SIG-M5 treated with dmso at 0.1 percent for 504 hours (cell line): ENCODE measurements around the gene SIRPB1.
A peak's percentile ranks its signal among the peaks of the same experiment; 100 is the strongest.
"Not testable (repeated sequence)": the region's sequence is repeated elsewhere in the genome, so short reads cannot be mapped to it uniquely, and the experiment has no call there.

Source experiments
- DNase-seq: peaks from one replicate; lab custom pipeline; 2025; ENCODE audit not compliant: unreplicated experiment; lab: John Stamatoyannopoulos, UW

SIRPB1 gene

DNA sequence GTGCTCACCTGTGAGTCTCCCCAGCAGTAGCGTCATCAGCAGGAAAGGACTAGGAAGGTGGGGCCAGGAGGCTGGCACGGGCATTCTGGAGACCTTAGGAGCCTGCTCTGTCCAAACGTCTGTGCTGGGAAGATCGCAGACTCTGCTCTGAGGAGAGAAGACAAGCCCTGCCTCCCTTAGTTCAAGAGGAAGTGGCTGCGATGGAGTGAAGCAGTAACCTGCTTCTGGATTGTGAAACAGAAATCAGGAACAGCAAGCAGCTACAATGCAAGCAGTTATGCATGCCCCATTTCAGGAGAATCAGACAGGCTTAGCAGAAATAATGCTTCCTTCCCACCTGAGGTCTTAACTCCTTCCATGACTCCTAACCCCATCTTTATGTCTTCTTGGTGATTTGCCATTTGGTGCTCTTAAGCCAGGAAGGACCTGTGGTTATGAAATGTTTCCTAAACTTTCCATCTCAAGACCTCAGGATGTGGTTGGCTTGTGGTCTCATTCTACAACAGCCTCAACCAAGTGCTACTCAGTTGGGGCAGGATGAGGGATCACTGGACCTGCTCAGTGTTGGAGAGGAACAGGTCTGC lies at the start of gene SIRPB1:
Gene SIRPB1, minus strand, starts transcription at position 149 of the 584 bp plus-strand sequence. Its CDS starts 65 bp downstream, at position 84.
- DNase-seq: peak; percentile 98

DNA sequence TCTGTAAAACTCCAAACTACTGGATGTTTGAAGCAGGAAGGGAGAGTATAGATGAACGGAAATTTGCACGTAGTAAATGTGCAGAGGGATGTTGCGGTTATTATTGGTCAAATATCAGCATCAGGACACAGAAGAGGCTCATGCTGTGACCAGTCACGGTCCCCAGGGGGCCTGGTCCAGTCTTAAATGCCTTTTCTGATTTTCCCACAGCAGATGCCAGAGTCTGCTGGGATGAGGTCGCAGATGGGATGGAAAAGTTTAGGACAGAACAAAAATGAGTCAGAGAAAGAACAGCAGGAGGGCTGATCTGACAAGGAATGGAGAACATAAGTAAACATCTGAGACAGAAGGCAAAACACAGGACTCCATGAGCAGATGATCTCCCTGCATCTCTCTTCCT lies 49.5 kb upstream of the SIRPB1 start:
- no peak for DNase-seq

DNA sequence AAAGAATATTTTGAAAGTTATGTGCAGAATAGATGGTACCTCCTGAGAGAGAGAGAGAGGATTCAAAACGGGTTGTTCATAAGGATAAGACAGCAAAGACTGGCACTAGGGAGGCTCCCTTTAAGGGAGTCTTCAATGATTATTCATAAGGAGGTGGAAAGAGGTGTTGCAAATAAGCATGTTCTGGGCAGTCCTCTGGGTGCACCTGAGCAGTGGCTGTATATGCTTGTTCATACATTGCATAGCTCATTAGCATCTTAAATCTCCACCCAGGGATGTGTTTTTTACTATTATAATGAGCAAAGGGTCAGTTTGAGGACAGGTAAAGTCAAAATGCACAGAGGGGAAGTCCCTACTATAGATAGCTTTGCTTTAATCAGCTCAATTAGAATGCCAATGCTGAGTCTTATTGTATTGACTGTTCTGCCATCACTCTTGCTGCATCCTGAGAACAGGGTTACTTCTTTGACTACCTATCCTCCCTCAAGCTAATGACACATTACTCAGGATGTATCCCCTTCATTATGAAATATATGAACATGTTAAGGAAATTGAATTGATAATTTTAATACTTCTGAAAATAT lies 47.8 kb upstream of the SIRPB1 start:
- no peak for DNase-seq

DNA sequence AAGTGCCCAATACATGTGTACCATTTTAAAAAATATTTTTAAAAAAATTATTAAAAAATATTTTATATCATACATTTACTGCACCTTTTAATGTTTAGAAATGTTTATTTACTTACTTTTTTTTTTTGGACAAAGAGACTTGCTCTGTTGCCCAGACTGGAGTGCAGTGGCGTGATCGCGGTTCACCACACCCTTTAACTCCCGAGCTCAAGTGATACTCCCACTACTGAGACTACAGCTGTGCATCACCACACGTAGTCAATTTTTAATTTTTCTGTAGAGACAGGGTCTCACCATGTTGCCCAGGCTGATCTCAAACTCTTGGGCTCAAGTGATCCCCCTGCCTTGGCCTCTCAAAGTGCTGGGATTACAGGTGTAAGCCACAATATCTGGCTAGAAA lies 47.0 kb upstream of the SIRPB1 start:
- no peak for DNase-seq

GRCh38 chr20:1665345-1665744 lies 45.5 kb upstream of the SIRPB1 start:
- no peak for DNase-seq

GRCh38 chr20:1664911-1665310 lies 45.1 kb upstream of the SIRPB1 start:
- no peak for DNase-seq

DNA sequence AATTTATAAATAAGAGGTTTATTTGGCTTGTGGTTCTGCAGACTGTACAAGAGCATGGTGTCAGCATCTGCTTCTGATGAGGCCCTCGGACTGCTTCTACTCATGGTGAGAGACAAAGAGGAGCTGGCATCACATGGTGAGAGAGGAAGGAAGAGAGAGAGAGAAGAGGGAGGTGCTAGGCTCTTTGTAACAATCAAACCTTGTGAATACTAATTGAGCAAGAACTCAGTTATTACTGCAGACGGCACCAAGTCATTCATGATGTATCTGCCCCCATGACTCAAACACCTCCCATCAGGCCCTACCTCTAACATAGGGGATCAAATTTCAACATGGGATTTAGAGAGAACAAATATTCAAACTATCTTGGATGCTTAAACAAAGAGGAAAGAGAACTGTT lies 44.1 kb upstream of the SIRPB1 start:
- peak; percentile 39 for DNase-seq

DNA sequence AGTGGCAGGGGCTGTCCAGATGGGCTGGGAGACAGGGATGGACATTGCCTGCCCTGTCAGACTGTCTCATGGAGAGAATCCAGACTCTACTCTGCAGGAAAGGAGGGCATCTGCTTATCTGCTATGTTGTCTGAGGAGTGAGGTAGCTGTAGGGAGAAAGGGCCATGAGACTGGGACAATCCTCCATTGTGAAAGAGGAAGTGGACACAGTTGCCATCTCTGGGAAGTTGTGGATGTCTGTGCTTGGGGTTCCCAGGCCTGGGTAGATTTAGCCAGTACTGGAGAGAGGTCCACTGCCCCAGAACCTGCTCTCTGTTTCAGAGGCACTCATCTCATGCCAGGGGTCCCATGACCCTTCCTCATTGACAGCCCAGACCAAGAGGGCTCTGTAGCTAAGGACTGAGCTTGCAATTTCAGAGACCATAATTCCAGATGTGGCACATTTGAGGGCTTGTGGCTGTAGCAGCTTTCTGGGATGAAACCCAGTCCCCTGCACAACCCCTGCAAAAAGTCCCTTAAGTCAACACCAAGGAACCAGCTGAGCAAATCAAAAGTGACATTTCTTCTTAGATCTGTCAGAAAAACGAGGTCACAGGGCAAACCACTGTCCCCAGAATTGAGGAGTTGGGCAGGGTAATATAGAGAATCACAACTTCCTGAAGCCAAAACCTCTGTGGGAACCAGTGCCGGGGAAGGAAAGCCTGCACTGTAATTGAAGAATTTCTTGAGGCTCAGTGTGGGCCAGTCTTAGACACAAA lies 41.9 kb upstream of the SIRPB1 start:
- DNase-seq: no peak

DNA sequence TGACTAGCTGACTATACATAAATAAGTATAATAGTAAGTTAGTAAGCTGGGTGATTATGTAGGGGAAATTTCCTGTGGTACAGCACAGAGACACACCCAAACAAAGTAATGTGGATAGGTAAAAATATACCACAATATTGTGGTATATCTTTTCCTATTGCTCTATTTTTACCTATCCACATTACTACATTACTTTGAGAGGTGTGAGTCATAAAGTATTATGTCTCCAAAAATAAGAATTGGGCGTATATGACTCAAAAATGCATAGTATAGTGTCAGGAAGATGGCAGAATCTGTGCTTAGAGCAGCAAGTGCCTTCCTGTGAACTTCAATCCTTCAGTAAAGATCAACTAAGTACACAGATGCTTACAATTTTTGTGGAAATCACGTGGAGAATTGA lies 40.4 kb upstream of the SIRPB1 start:
- no peak for DNase-seq

DNA sequence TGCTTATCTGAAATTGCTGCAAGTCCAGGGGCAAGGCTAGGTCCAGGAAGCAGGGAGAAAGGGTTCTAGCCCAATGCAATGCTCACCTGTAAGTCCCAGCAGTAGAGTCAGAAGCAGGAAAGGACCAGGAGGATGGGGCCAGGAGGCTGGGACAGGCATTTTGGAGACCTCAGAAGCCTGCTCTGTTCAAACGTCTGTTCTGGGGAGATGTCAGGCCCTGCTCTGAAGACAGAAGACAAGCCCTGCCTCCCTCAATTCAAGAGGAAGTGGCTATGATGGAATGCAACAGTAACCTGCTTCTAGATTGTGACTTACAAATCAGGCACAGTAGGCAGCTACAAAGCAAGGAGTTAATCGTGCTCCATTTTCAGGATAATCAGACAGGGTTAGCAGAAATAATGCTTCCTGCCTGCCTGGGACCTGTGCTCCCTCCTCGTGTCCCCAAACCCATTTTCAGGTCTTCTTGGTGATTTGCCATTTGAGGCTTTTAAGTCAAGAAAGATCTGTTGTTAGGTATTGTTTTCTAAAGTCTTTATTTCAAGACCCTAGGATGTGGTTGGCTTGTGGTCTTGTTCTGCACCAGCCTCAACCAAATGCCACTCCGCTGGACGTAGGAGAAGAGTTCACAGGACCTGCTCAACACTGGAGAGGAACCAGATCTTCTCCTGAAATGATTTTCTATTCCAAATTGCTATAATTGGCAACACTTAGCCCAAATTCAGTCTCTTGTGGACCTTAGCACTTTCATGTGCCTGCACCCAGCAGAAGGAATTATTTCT lies 37.9 kb upstream of the SIRPB1 start, which contains the start of gene SIRPG:
Gene SIRPG, minus strand, starts transcription at position 224 of the 779 bp plus-strand sequence. Its CDS starts 65 bp downstream, at position 159.
- DNase-seq: no peak

DNA sequence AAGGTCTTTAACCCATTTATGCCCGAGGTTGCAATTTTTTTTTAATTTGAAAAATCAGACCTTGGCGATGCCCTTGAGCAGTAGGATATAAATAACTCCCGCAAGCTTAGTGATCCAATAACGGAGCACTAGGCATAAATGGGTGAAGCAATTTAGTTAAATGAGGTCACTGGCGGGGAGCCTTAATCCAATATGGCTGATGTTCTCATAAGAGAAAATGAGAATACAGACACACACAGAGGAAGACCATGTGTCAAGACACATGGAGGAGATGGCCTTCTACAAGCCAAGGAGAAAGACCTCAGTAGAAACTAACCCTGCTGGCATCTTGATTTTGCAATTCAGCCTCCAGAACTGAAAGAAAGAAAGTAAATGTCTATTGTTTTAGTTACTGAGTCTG lies 37.0 kb upstream of the SIRPB1 start:
- no peak for DNase-seq

DNA sequence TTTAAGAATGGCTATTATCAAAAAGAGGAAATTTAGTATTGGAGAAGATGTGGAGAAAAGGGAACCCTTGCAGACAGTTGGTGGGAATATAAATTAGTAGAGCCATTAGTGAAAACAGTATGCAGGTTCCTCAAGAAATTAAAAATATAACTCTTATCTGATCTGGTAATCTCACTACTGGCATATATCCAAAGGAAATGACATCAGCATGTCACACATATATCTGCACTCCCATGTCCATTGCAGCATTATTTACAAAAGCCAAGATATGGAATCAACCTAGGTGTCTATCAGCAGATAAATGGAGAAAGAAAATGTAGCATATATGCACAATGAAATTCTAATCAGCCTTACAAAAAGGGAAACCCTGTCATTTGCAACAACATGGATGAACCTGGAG lies 35.2 kb upstream of the SIRPB1 start:
- no peak for DNase-seq

DNA sequence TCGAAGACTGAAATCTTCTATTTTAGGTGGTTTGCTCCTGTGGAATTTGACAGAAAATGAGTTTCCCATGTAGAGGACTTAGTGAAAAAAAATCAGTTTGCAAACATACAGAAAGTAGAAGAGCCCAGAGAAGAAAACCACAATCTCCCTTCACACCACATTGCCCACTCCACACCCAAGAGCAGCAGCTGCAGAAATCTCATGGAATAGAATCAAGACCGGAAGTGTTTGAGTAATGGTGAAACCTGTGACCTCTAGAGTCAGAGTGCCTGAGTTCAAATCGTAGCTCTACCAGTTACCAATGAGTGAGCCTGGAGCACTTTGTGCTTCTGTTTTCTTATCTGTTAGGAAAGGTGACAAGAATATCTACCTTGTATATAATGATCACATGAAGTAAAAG lies 33.2 kb upstream of the SIRPB1 start:
- no peak for DNase-seq

GRCh38 chr20:1652104-1652503 lies 32.3 kb upstream of the SIRPB1 start:
- no peak for DNase-seq

DNA sequence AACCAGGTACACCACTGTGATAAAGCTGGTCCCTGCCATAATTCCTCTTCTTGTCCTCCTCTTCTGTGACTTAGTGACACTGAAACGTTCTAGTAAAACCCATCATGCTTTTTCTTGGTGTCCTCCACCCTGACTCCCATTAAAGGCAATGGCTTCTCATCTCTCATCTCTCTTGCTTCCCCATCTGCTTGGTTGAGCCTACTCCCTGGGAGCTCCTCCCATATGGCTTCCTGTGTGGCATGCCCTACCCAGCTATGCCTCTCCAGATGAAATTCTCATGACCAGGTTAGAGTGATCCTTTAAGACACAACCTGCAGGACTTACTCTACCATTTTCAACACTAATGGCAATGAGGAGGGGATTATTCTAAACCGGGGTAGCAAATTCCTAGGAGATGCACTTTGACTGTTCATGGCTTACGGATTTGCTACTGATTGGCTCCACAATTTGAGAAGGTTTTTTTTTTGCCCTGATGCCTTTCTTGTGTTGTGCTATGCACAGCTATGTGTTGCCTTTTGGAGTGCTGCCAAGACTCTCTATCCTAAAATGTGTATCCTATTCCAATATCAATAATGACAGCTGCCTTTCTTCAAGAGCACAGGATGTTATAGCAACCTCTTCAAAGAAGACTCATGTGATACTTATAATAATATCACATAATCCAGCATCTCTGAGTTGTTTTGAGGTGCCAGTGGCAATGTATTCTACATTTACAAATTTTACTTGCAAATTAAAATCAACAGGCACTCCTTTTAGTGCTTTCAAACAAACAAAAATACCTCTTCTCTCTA lies 31.7 kb upstream of the SIRPB1 start:
- DNase-seq: no peak

GRCh38 chr20:1648101-1648500 lies 28.3 kb upstream of the SIRPB1 start:
- no peak for DNase-seq

DNA sequence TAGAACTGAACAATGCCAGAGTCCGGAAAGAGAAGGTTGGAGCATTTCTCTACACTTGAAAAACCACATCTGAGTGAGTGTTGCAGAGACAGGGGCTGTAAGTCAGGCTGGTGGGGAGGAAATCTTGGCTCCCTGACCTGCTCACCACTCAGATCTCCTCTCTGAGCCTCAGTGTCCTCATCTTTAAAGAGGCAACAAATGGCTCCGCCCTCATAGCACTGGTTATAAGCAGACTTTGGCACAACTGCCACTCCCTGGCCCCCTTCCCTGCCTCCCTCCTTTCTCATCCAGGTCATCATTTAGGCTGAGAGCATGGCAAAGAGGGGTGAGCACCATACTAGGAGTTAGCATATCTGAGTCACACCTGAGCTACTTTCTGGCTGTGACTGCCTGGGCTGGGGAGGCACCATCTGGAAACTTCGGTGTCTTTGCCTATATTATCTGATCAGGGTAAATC lies 27.2 kb upstream of the SIRPB1 start:
- DNase-seq: no peak

DNA sequence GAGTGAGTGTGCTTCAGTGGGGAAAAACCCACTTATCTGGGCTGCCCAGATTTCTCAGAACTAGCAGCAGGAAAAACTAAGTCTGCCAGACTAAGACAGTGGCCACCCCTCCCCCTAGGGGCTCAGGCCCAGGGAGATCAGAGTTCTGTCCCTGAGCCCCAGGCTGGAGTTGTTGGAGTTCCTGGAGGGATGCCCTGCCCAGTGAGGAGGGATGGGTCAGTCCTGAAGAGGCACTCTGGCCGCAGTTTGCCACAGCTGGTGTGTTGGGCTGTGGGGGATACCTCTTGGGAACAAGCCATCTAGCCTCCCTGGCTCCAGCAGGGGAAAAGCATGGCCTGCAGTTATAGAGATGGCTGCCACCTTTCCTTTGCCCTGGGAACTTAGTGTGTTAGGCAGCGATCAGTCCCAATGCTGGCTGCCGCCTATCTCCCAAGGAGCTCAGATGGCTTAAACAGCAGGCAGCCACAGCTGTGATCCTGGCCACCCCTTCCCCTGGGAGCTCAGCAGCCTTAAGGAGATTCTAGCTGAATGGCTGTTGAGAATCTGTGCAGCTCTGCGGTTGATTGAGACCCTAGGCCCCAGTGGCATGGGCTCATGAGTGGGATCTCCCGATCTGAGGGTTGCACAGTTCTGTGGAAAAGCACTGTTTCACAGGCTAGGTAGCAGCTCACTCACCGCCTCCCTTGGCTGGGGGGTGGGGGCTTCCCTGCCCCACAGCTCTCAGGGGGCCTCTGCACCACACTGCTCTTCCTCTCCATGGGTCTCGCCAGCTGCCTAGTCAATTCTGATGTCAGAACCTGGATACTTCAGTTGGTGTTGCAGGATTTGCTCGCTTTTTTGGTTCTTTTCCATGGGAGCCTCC lies 24.5 kb upstream of the SIRPB1 start:
- DNase-seq: no peak

DNA sequence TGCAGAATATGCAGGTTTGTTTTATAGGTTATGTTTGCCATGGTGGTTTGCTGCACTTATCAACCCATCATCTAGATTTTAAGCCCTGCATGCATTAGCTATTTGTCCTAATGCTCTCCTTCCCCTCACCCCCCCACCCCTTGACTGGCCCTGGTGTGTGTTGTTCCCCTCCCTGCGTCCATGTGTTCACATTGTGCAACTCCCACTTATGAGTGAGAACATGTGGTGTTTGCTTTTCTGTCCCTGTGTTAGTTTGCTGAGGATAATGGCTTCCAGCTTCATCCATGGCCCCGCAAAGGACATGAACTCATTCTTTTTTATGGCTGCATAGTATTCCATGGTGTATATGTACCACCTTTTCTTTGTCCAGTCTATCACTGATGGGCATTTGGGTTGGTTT lies 18.8 kb upstream of the SIRPB1 start:
- not testable (repeated sequence) for DNase-seq

- DNase-seq: no peak
These were observed 17.9 kb upstream of the SIRPB1 start for GRCh38 chr20:1637755-1638154.
